Erythroblast (primary cell): ENCODE data around the gene CACNG3.
"Not testable (repeated sequence)": the region's sequence is repeated elsewhere in the genome, so short reads cannot be mapped to it uniquely, and the experiment has no call there.

Experiments
- DNase-seq, 2 experiments: peaks; one replicate each; lab custom pipeline; 2025; lab: John Stamatoyannopoulos, UW
- GATA1 ChIP-seq: IDR thresholded peaks from 2 replicates; pipeline ENCODE4 v1.6.1; 2011; ENCODE audit warnings: low read depth, mild to moderate bottlenecking, control low read depth, low read length, moderate library complexity
- POLR2A ChIP-seq: IDR thresholded peaks from 2 replicates; pipeline ENCODE4 v1.6.1; 2011; ENCODE audit warnings: mild to moderate bottlenecking, low read length

Gene CACNG3

GRCh38 chr16:24328835-24329452 lies 72.8 kb downstream of the CACNG3 start:
- DNase-seq, result no peak
- TF ChIP-seq GATA1 (no peak), POLR2A (no peak)

- no peak for DNase-seq
- no peak for TF ChIP-seq POLR2A
Measured at GRCh38 chr16:24332178-24332577, 76.0 kb downstream of the CACNG3 start.

GRCh38 chr16:24332582-24333090 lies 76.5 kb downstream of the CACNG3 start:
- TF ChIP-seq GATA1, result no peak
- no peak for TF ChIP-seq POLR2A

GRCh38 chr16:24336491-24336890 lies 80.4 kb downstream of the CACNG3 start:
- DNase-seq, result no peak
- TF ChIP-seq GATA1 (no peak), POLR2A (no peak)

More at GRCh38 chr16:24332582-24333090, 76.5 kb downstream of the CACNG3 start:
- no peak for DNase-seq

GRCh38 chr16:24337013-24337412 lies 80.9 kb downstream of the CACNG3 start:
- DNase-seq, result no peak
- TF ChIP-seq POLR2A, result no peak
- TF ChIP-seq GATA1, result no peak

GRCh38 chr16:24343829-24344228 lies 87.7 kb downstream of the CACNG3 start:
- not testable (repeated sequence) for DNase-seq

- TF ChIP-seq GATA1, result no peak
- TF ChIP-seq POLR2A, result no peak
- no peak for DNase-seq
Measured at GRCh38 chr16:24344784-24345183, 88.6 kb downstream of the CACNG3 start.

GRCh38 chr16:24345704-24346103 lies 89.6 kb downstream of the CACNG3 start:
- no peak for DNase-seq
- TF ChIP-seq GATA1, result no peak
- TF ChIP-seq POLR2A, result no peak

- DNase-seq, result no peak
- TF ChIP-seq POLR2A, result no peak
- TF ChIP-seq GATA1, result no peak
Measured at GRCh38 chr16:24346734-24347133, 90.6 kb downstream of the CACNG3 start.

- TF ChIP-seq POLR2A (no peak), GATA1 (no peak)
Measured at GRCh38 chr16:24347556-24347955, 91.4 kb downstream of the CACNG3 start.

GRCh38 chr16:24348545-24349290 lies 92.6 kb downstream of the CACNG3 start:
- TF ChIP-seq GATA1 (no peak), POLR2A (no peak)

More at GRCh38 chr16:24347556-24347955, 91.4 kb downstream of the CACNG3 start:
- DNase-seq, result no peak

GRCh38 chr16:24349320-24349719 lies 93.2 kb downstream of the CACNG3 start:
- no peak for DNase-seq
- TF ChIP-seq GATA1 (no peak), POLR2A (no peak)

More at GRCh38 chr16:24348545-24349290, 92.6 kb downstream of the CACNG3 start:
- no peak for DNase-seq

- DNase-seq, result no peak
- TF ChIP-seq GATA1 (no peak), POLR2A (no peak)
Measured at GRCh38 chr16:24352746-24353145, 96.6 kb downstream of the CACNG3 start.

- no peak for DNase-seq
- TF ChIP-seq GATA1 (no peak), POLR2A (no peak)
Measured at GRCh38 chr16:24353622-24354021, 97.5 kb downstream of the CACNG3 start.
